Posterior cingulate gyrus (tissue), 11 donors: ENCODE measurements around the gene VPS4A.
"Not testable (repeated sequence)": the region's sequence is repeated elsewhere in the genome, so short reads cannot be mapped to it uniquely, and the experiment has no call there.

Source experiments
- DNase-seq, 10 donors: peaks; one replicate each; pipeline versions ENCODE4 v3.0.0 to v3.0.0-alpha.2; 2020 to 2021; ENCODE audit warnings: mixed read lengths in 3 of 10
- intact Hi-C: fragments of 100-400 bp; cut with DNase I; formaldehyde crosslinking; loops from one replicate; pipeline ENCODE4 v1.15.1; 2023

VPS4A gene

GRCh38 chr16:69310653-69311532, at the start of gene VPS4A:
VPS4A (plus strand) TSS chr16:69311350; CDS start chr16:69311512, 162 bp downstream.
- intact Hi-C loops: loop anchor here (1.0 kb wide), 1 partner anchor 28 kb away; the partner anchor contains the start of genes COG8 and NIP7
- DNase-seq: peak; percentile 92 to 99 (median 96)

- no peak for DNase-seq
- intact Hi-C loops: no loop called here
These were observed 44.7 kb upstream of the VPS4A start for GRCh38 chr16:69266334-69267063.

- no peak for DNase-seq
- intact Hi-C loops: no loop called here
These were observed 43.5 kb upstream of the VPS4A start for GRCh38 chr16:69267633-69268032.

GRCh38 chr16:69270395-69270794, 40.8 kb upstream of the VPS4A start:
- no peak for DNase-seq
- intact Hi-C loops: no loop called here

GRCh38 chr16:69270831-69271230, 40.3 kb upstream of the VPS4A start:
- no peak for DNase-seq

GRCh38 chr16:69273009-69273408, 38.1 kb upstream of the VPS4A start:
- intact Hi-C loops: no loop called here
- DNase-seq: no peak

More at GRCh38 chr16:69270831-69271230, 40.3 kb upstream of the VPS4A start:
- intact Hi-C loops: no loop called here

GRCh38 chr16:69274699-69275235, 36.4 kb upstream of the VPS4A start:
- DNase-seq: no peak
- intact Hi-C loops: no loop called here

- intact Hi-C loops: no loop called here
- no peak for DNase-seq
These were observed 34.7 kb upstream of the VPS4A start for GRCh38 chr16:69276148-69277115.

GRCh38 chr16:69277413-69277812, 33.7 kb upstream of the VPS4A start:
- DNase-seq: no peak
- intact Hi-C loops: no loop called here

GRCh38 chr16:69283851-69284250, 27.3 kb upstream of the VPS4A start:
- DNase-seq: no peak
- intact Hi-C loops: no loop called here

- intact Hi-C loops: no loop called here
- no peak for DNase-seq
These were observed 25.9 kb upstream of the VPS4A start for GRCh38 chr16:69285240-69285639.

GRCh38 chr16:69286941-69287713, 24.0 kb upstream of the VPS4A start:
- intact Hi-C loops: loop anchor here (1.0 kb wide), 1 partner anchor 137 kb away; no protein-coding TSS in a partner anchor
- no peak for DNase-seq

GRCh38 chr16:69291657-69292056, 19.5 kb upstream of the VPS4A start:
- intact Hi-C loops: not testable (repeated sequence)

GRCh38 chr16:69293401-69293800, 17.7 kb upstream of the VPS4A start:
- no peak for DNase-seq
- intact Hi-C loops: no loop called here

More at GRCh38 chr16:69291657-69292056, 19.5 kb upstream of the VPS4A start:
- not testable (repeated sequence) for DNase-seq

- no peak for DNase-seq
- intact Hi-C loops: no loop called here
These were observed 17.1 kb upstream of the VPS4A start for GRCh38 chr16:69294051-69294450.

- intact Hi-C loops, DNase-seq: not testable (repeated sequence)
These were observed 14.4 kb upstream of the VPS4A start for GRCh38 chr16:69296771-69297170.

- no peak for DNase-seq
- intact Hi-C loops: no loop called here
These were observed 12.9 kb upstream of the VPS4A start for GRCh38 chr16:69298261-69298660.

GRCh38 chr16:69301187-69301586, 10.0 kb upstream of the VPS4A start:
- intact Hi-C loops: no loop called here

GRCh38 chr16:69301861-69302260, 9.3 kb upstream of the VPS4A start:
- DNase-seq: peak in 1 of 10 donors; percentile 44
- intact Hi-C loops: no loop called here

More at GRCh38 chr16:69301187-69301586, 10.0 kb upstream of the VPS4A start:
- no peak for DNase-seq
